KMS-11 (cell line): ENCODE data around the gene PCDHAC2.

ENCODE experiments used
- H2AFZ ChIP-seq: fragments of 200-600 bp; sonication (generic); 2 replicates; pipeline ENCODE4 v1.6.1; 2016; ENCODE audit warnings: antibody characterized with exemption, mixed run types, low read depth
- H3K27ac ChIP-seq: fragments of 200-600 bp; sonication (generic); 2 replicates; pipeline ENCODE4 v1.6.1; 2016; ENCODE audit warnings: mild to moderate bottlenecking, mixed run types
- H3K27me3 ChIP-seq: fragments of 200-600 bp; sonication (generic); 2 replicates; pipeline ENCODE4 v1.6.1; 2017; ENCODE audit warnings: mild to moderate bottlenecking, low read depth, mixed run types, moderate library complexity; ENCODE audit not compliant: insufficient read depth
- H3K36me3 ChIP-seq: fragments of 200-600 bp; sonication (generic); 2 replicates; pipeline ENCODE4 v1.6.1; 2017; ENCODE audit warnings: mild to moderate bottlenecking, mixed run types; ENCODE audit not compliant: insufficient read depth
- H3K4me1 ChIP-seq: fragments of 200-600 bp; sonication (generic); 2 replicates; pipeline ENCODE4 v1.6.1; 2016; ENCODE audit warnings: mild to moderate bottlenecking, low read depth, mixed run types; ENCODE audit not compliant: poor library complexity, severe bottlenecking
- H3K4me2 ChIP-seq: fragments of 200-600 bp; sonication (generic); 2 replicates; pipeline ENCODE4 v1.7.0; 2016; ENCODE audit warnings: mild to moderate bottlenecking, mixed run types
- H3K4me3 ChIP-seq: fragments of 200-600 bp; sonication (generic); IDR thresholded peaks from 2 replicates; pipeline ENCODE4 v1.6.1; 2017; ENCODE audit warnings: low read depth, low read length, mixed read lengths; ENCODE audit not compliant: insufficient read depth
- H3K79me2 ChIP-seq: fragments of 200-600 bp; sonication (generic); 2 replicates; pipeline ENCODE4 v1.6.1; 2016; ENCODE audit warnings: low read depth, mixed run types; ENCODE audit not compliant: insufficient read depth
- H3K9ac ChIP-seq: fragments of 200-600 bp; sonication (generic); 2 replicates; pipeline ENCODE4 v1.6.1; 2016; ENCODE audit warnings: mild to moderate bottlenecking, mixed run types
- H4K20me1 ChIP-seq: fragments of 200-600 bp; sonication (generic); 2 replicates; pipeline ENCODE4 v1.6.1; 2016; ENCODE audit warnings: mild to moderate bottlenecking, mixed run types; ENCODE audit not compliant: insufficient read depth
- CTCF ChIP-seq: fragments of 200-600 bp; sonication (generic); conservative IDR thresholded peaks from 2 replicates; pipeline ENCODE4 v1.6.1; 2017; ENCODE audit warnings: low read depth, mild to moderate bottlenecking, antibody characterized with exemption, low read length, moderate library complexity, mixed read lengths

The PCDHAC2 gene

GRCh38 chr5:140953234-140953633 lies 13.0 kb upstream of the PCDHAC2 start:
- Histone ChIP-seq H3K9ac (no peak overlapping the region), H4K20me1 (no peaks in the 10 kb centered on the region), H3K4me3 (no peak overlapping the region), H3K4me2 (no peak overlapping the region), H3K27ac (no peak overlapping the region), H3K36me3 (no peaks in the 10 kb centered on the region), H3K79me2 (no peaks in the 10 kb centered on the region), H3K4me1 (no peaks in the 10 kb centered on the region), H2AFZ (no peak overlapping the region), H3K27me3 (no peaks in the 10 kb centered on the region)
- no peak for TF ChIP-seq CTCF

GRCh38 chr5:140962190-140962589 lies 4.1 kb upstream of the PCDHAC2 start:
- no peak overlapping the region for H2AFZ ChIP-seq
- H3K36me3 ChIP-seq, result no peaks in the 10 kb centered on the region
- H3K79me2 ChIP-seq, result no peaks in the 10 kb centered on the region
- H3K4me2 ChIP-seq, result no peak overlapping the region
- no peak overlapping the region for H3K4me3 ChIP-seq
- no peak overlapping the region for H3K9ac ChIP-seq
- no peak for TF ChIP-seq CTCF
- H3K27me3 ChIP-seq, result no peaks in the 10 kb centered on the region
- H3K4me1 ChIP-seq, result no peaks in the 10 kb centered on the region
- H3K27ac ChIP-seq, result no peak overlapping the region
- H4K20me1 ChIP-seq, result no peaks in the 10 kb centered on the region

GRCh38 chr5:140964356-140964755 lies 1.9 kb upstream of the PCDHAC2 start:
- H3K4me1 ChIP-seq, result no peaks in the 10 kb centered on the region

GRCh38 chr5:140965905-140966292 lies 377 bp upstream of the PCDHAC2 start:
- Histone ChIP-seq H3K27me3 (no peaks in the 10 kb centered on the region), H3K36me3 (no peaks in the 10 kb centered on the region), H3K4me2 (no peak overlapping the region), H3K4me3 (no peak overlapping the region), H2AFZ (no peak overlapping the region), H4K20me1 (no peaks in the 10 kb centered on the region), H3K79me2 (no peaks in the 10 kb centered on the region), H3K9ac (no peak overlapping the region), H3K27ac (no peak overlapping the region), H3K4me1 (no peaks in the 10 kb centered on the region)
- TF ChIP-seq CTCF, result no peak

More at GRCh38 chr5:140964356-140964755, 1.9 kb upstream of the PCDHAC2 start:
- no peak for TF ChIP-seq CTCF
- H3K27me3 ChIP-seq, result no peaks in the 10 kb centered on the region
- no peaks in the 10 kb centered on the region for H3K36me3 ChIP-seq
- H2AFZ ChIP-seq, result no peak overlapping the region
- no peaks in the 10 kb centered on the region for H4K20me1 ChIP-seq
- H3K4me3 ChIP-seq, result no peak overlapping the region
- no peaks in the 10 kb centered on the region for H3K79me2 ChIP-seq
- H3K4me2 ChIP-seq, result no peak overlapping the region
- no peak overlapping the region for H3K27ac ChIP-seq
- no peak overlapping the region for H3K9ac ChIP-seq
